ENCODE results near the gene ARNT2. TPM values are rescaled to one million over a fixed set of nuclear protein-coding genes. Genes with fewer than 3 reads are reported as not detected.
"Not testable (repeated sequence)": the region's sequence is repeated elsewhere in the genome, so short reads cannot be mapped to it uniquely, and the experiment has no call there.

ARNT2 gene
- 1 to 10 TPM; 4.3 to 5.0 TPM for total RNA-seq
- long read RNA-seq, partial matches to known transcripts: 0 of 1 reads
- long read RNA-seq, other reads (novel, unspliced or antisense): 1 of 1 reads

- intact Hi-C loops (cut with DNase I): no loop called here
- ATAC-seq (peak; percentile 76 to 80), DNase-seq (peak; percentile 42)
Measured at GRCh38 chr15:80404057-80404760, at the start of gene ARNT2. Gene ARNT2, plus strand, starts transcription at chr15:80404382. Its CDS starts 134 bp downstream, at chr15:80404516.

GRCh38 chr15:80367094-80367493 lies 37.1 kb upstream of the ARNT2 start:
- no peak for DNase-seq
- no peak for ATAC-seq
- intact Hi-C loops (cut with DNase I): no loop called here

GRCh38 chr15:80367661-80368060 lies 36.5 kb upstream of the ARNT2 start:
- DNase-seq: no peak
- intact Hi-C loops (cut with DNase I): no loop called here
- no peak for ATAC-seq

- DNase-seq: no peak
- intact Hi-C loops (cut with DNase I): no loop called here
- no peak for ATAC-seq
Measured at GRCh38 chr15:80371924-80372323, 32.3 kb upstream of the ARNT2 start.

- intact Hi-C loops (cut with DNase I): no loop called here
- no peak for DNase-seq
- no peak for ATAC-seq
Measured at GRCh38 chr15:80374441-80374840, 29.7 kb upstream of the ARNT2 start.

- intact Hi-C loops (cut with DNase I): no loop called here
- DNase-seq (no peak), ATAC-seq (peak in 1 of 2 donors; percentile 66)
Measured at GRCh38 chr15:80375968-80376891, 28.0 kb upstream of the ARNT2 start.

- intact Hi-C loops (cut with DNase I): no loop called here
- DNase-seq: no peak
- ATAC-seq: no peak
Measured at GRCh38 chr15:80379693-80380092, 24.5 kb upstream of the ARNT2 start.

GRCh38 chr15:80380154-80380553 lies 24.0 kb upstream of the ARNT2 start:
- intact Hi-C loops (cut with DNase I): no loop called here

GRCh38 chr15:80382285-80382684 lies 21.9 kb upstream of the ARNT2 start:
- no peak for ATAC-seq
- intact Hi-C loops (cut with DNase I): no loop called here
- no peak for DNase-seq

More at GRCh38 chr15:80380154-80380553, 24.0 kb upstream of the ARNT2 start:
- DNase-seq (no peak), ATAC-seq (no peak)

GRCh38 chr15:80384432-80384831 lies 19.8 kb upstream of the ARNT2 start:
- DNase-seq (no peak), ATAC-seq (peak in 1 of 2 donors; percentile 59)
- intact Hi-C loops (cut with DNase I): no loop called here

- no peak for ATAC-seq
- DNase-seq: no peak
- intact Hi-C loops (cut with DNase I): no loop called here
Measured at GRCh38 chr15:80386151-80386550, 18.0 kb upstream of the ARNT2 start.

- DNase-seq (no peak), ATAC-seq (no peak)
- intact Hi-C loops (cut with DNase I): no loop called here
Measured at GRCh38 chr15:80388326-80388725, 15.9 kb upstream of the ARNT2 start.

GRCh38 chr15:80389370-80389769 lies 14.8 kb upstream of the ARNT2 start:
- intact Hi-C loops (cut with DNase I): no loop called here
- ATAC-seq: no peak
- no peak for DNase-seq

- DNase-seq; intact Hi-C loops (cut with DNase I); ATAC-seq: not testable (repeated sequence)
Measured at GRCh38 chr15:80390942-80391341, 13.2 kb upstream of the ARNT2 start.

GRCh38 chr15:80395616-80396015 lies 8.6 kb upstream of the ARNT2 start:
- intact Hi-C loops (cut with DNase I): no loop called here
- ATAC-seq (no peak), DNase-seq (no peak)

- DNase-seq (no peak), ATAC-seq (no peak)
- intact Hi-C loops (cut with DNase I): no loop called here
Measured at GRCh38 chr15:80396096-80396495, 8.1 kb upstream of the ARNT2 start.

GRCh38 chr15:80399508-80399907 lies 4.7 kb upstream of the ARNT2 start:
- ATAC-seq: no peak
- DNase-seq: no peak
- intact Hi-C loops (cut with DNase I): no loop called here

GRCh38 chr15:80401456-80401855 lies 2.7 kb upstream of the ARNT2 start:
- no peak for ATAC-seq
- intact Hi-C loops (cut with DNase I): no loop called here
- DNase-seq: no peak

GRCh38 chr15:80402339-80402738 lies 1.8 kb upstream of the ARNT2 start:
- no peak for ATAC-seq
- DNase-seq: no peak
- intact Hi-C loops (cut with DNase I): no loop called here

- intact Hi-C loops (cut with DNase I): no loop called here
- DNase-seq (no peak), ATAC-seq (peak; percentile 54 to 58)
Measured at GRCh38 chr15:80403712-80404056, 498 bp upstream of the ARNT2 start.

Data from left cardiac atrium (tissue), 4 donors.